GM21825 (cell line): ENCODE data around the gene KCNK4.

ENCODE experiments used
- ATAC-seq: cut with Tn5 transposase; IDR thresholded peaks from one replicate; pipeline ENCODE4 v1.9.1; 2021; ENCODE audit warnings: mild to moderate bottlenecking, moderate library complexity; ENCODE audit not compliant: unreplicated experiment

The KCNK4 gene

GRCh38 chr11:64291262-64291751, at the start of gene KCNK4:
KCNK4 (plus strand) TSS chr11:64291302; CDS start chr11:64293019, 1,717 bp downstream.
- no peak for ATAC-seq

- peak; percentile 56 for ATAC-seq
Measured at GRCh38 chr11:64241491-64242374, 49.4 kb upstream of the KCNK4 start.

- ATAC-seq: no peak
Measured at GRCh38 chr11:64243236-64243854, 47.8 kb upstream of the KCNK4 start.

GRCh38 chr11:64244107-64244506, 47.0 kb upstream of the KCNK4 start:
- no peak for ATAC-seq

- no peak for ATAC-seq
Measured at GRCh38 chr11:64244966-64245365, 46.1 kb upstream of the KCNK4 start.

GRCh38 chr11:64245401-64245796, 45.7 kb upstream of the KCNK4 start:
- ATAC-seq: no peak

- no peak for ATAC-seq
Measured at GRCh38 chr11:64245797-64246620, 45.1 kb upstream of the KCNK4 start.

GRCh38 chr11:64246621-64246870, 44.6 kb upstream of the KCNK4 start:
- ATAC-seq: peak; percentile 5

- peak; percentile 28 for ATAC-seq
Measured at GRCh38 chr11:64246871-64247728, 44.0 kb upstream of the KCNK4 start, which contains the start of gene PPP1R14B. PPP1R14B (minus strand) TSS chr11:64246943; CDS start chr11:64246673, 270 bp downstream.

GRCh38 chr11:64247729-64248531, 43.2 kb upstream of the KCNK4 start:
- ATAC-seq: no peak

GRCh38 chr11:64248578-64248977, 42.5 kb upstream of the KCNK4 start:
- ATAC-seq: no peak

GRCh38 chr11:64249038-64249437, 42.1 kb upstream of the KCNK4 start:
- ATAC-seq: no peak

- no peak for ATAC-seq
Measured at GRCh38 chr11:64249563-64250414, 41.3 kb upstream of the KCNK4 start.

GRCh38 chr11:64250415-64251015, 40.6 kb upstream of the KCNK4 start:
- ATAC-seq: no peak

- ATAC-seq: peak; percentile 38
Measured at GRCh38 chr11:64251016-64251752, 39.9 kb upstream of the KCNK4 start, which contains the start of gene PLCB3. PLCB3 (plus strand) TSS chr11:64251530; CDS start chr11:64251650, 120 bp downstream.

GRCh38 chr11:64251753-64252002, 39.4 kb upstream of the KCNK4 start:
- ATAC-seq: no peak

- ATAC-seq: no peak
Measured at GRCh38 chr11:64252003-64252872, 38.9 kb upstream of the KCNK4 start.
